H9 (cell line): ENCODE measurements around the gene SFXN1. TPM values are rescaled to one million over a fixed set of nuclear protein-coding genes. Genes with fewer than 3 reads are reported as not detected.

Experiments
- DNase-seq: peaks from one replicate; pipeline ENCODE4 v3.0.0-alpha.2; 2017
- H2AFZ ChIP-seq: one replicate; pipeline ENCODE4 v1.6.1; 2013; ENCODE audit warnings: mild to moderate bottlenecking, low read length, control low read depth, moderate library complexity
- H2AK5ac ChIP-seq: 2 replicates; pipeline ENCODE4 v1.6.1; 2013; ENCODE audit warnings: low read length, control low read depth, mixed read lengths; ENCODE audit not compliant: insufficient read length
- H2BK120ac ChIP-seq: one replicate; pipeline ENCODE4 v1.6.1; 2013; ENCODE audit warnings: low read depth, mild to moderate bottlenecking, low read length, control low read depth, inconsistent platforms; ENCODE audit not compliant: poor library complexity, severe bottlenecking
- H2BK12ac ChIP-seq: 2 replicates; pipeline ENCODE4 v1.6.1; 2013; ENCODE audit warnings: low read length, control low read depth, mixed read lengths, low read depth; ENCODE audit not compliant: insufficient read length
- H2BK15ac ChIP-seq: 2 replicates; pipeline ENCODE4 v1.6.1; 2013; ENCODE audit warnings: low read depth, low read length, control low read depth
- H2BK20ac ChIP-seq: one replicate; pipeline ENCODE4 v1.6.1; 2013; ENCODE audit warnings: low read depth, mild to moderate bottlenecking, low read length, control low read depth, inconsistent platforms; ENCODE audit not compliant: poor library complexity, severe bottlenecking
- H2BK5ac ChIP-seq: 2 replicates; pipeline ENCODE4 v1.6.1; 2013; ENCODE audit warnings: low read length, control low read depth, mixed read lengths; ENCODE audit not compliant: insufficient read length
- H3K14ac ChIP-seq: 2 replicates; pipeline ENCODE4 v1.6.1; 2013; ENCODE audit warnings: low read length, control low read depth; ENCODE audit not compliant: insufficient read depth
- H3K18ac ChIP-seq: 2 replicates; pipeline ENCODE4 v1.6.1; 2013; ENCODE audit warnings: low read depth, mild to moderate bottlenecking, mixed read lengths, low read length, control low read depth; ENCODE audit not compliant: insufficient read length
- H3K23ac ChIP-seq: 2 replicates; pipeline ENCODE4 v1.6.1; 2013; ENCODE audit warnings: low read length, control low read depth, mixed read lengths, low read depth; ENCODE audit not compliant: insufficient read length
- H3K23me2 ChIP-seq: 2 replicates; pipeline ENCODE4 v1.6.1; 2013; ENCODE audit warnings: low read depth, mild to moderate bottlenecking, mixed read lengths, low read length, control low read depth; ENCODE audit not compliant: insufficient read length, poor library complexity, severe bottlenecking
- H3K27ac ChIP-seq: 2 replicates; pipeline ENCODE4 v1.5.1; 2013; ENCODE audit warnings: low read length, control low read depth, mixed read lengths, low read depth; ENCODE audit not compliant: insufficient read length
- H3K27me3 ChIP-seq: 2 replicates; pipeline ENCODE4 v1.6.1; 2013; ENCODE audit warnings: low read length, control low read depth, inconsistent platforms; ENCODE audit not compliant: insufficient read depth
- H3K4ac ChIP-seq: 2 replicates; pipeline ENCODE4 v1.6.1; 2013; ENCODE audit warnings: low read depth, mild to moderate bottlenecking, control low read depth, inconsistent platforms, low read length, moderate library complexity
- H3K4me1 ChIP-seq: 2 replicates; pipeline ENCODE4 v1.6.1; 2013; ENCODE audit warnings: low read length, control low read depth, inconsistent platforms; ENCODE audit not compliant: insufficient read depth
- H3K4me2 ChIP-seq: 2 replicates; pipeline ENCODE4 v1.6.1; 2013; ENCODE audit warnings: low read length, control low read depth, mixed read lengths; ENCODE audit not compliant: insufficient read length, insufficient read depth
- H3K56ac ChIP-seq: 2 replicates; pipeline ENCODE4 v1.6.1; 2013; ENCODE audit warnings: low read depth, mild to moderate bottlenecking, mixed read lengths, low read length, control low read depth; ENCODE audit not compliant: insufficient read length
- H3K79me1 ChIP-seq: 2 replicates; pipeline ENCODE4 v1.6.1; 2013; ENCODE audit warnings: low read depth, mild to moderate bottlenecking, moderate library complexity, low read length, control low read depth, inconsistent platforms; ENCODE audit not compliant: insufficient read depth, poor library complexity, severe bottlenecking
- H3K79me2 ChIP-seq: 2 replicates; pipeline ENCODE4 v1.6.1; 2013; ENCODE audit warnings: low read length, control low read depth, inconsistent platforms; ENCODE audit not compliant: insufficient read depth
- H3K9ac ChIP-seq: 2 replicates; pipeline ENCODE4 v1.6.1; 2013; ENCODE audit warnings: low read length, control low read depth, mixed read lengths; ENCODE audit not compliant: insufficient read length; ENCODE audit errors: extremely low read depth
- H3K9me3 ChIP-seq: one replicate; pipeline ENCODE4 v1.6.1; 2013; ENCODE audit warnings: low read depth, low read length, inconsistent platforms; ENCODE audit not compliant: control insufficient read depth
- H3T11ph ChIP-seq: one replicate; pipeline ENCODE4 v1.6.1; 2013; ENCODE audit warnings: mild to moderate bottlenecking, low read length, control low read depth, inconsistent platforms
- H4K20me1 ChIP-seq: one replicate; pipeline ENCODE4 v1.6.1; 2013; ENCODE audit not compliant: control insufficient read depth, insufficient read length, insufficient read depth
- H4K5ac ChIP-seq: 2 replicates; pipeline ENCODE4 v1.6.1; 2013; ENCODE audit warnings: low read depth, mild to moderate bottlenecking, mixed read lengths, low read length, control low read depth; ENCODE audit not compliant: insufficient read length
- H4K8ac ChIP-seq: replicated peaks from 2 replicates; pipeline ENCODE4 v1.6.1; 2013; ENCODE audit warnings: low read length, control low read depth, mixed read lengths, low read depth; ENCODE audit not compliant: insufficient read length
- H4K91ac ChIP-seq: 2 replicates; pipeline ENCODE4 v1.6.1; 2013; ENCODE audit warnings: low read depth, mild to moderate bottlenecking, moderate library complexity, mixed read lengths, low read length, control low read depth; ENCODE audit not compliant: insufficient read length
- H3K27ac Mint-ChIP-seq, 3 experiments: 2 replicates in 2 of 3; 3 replicates in 1 of 3; pipeline ENCODE4 v1.8.0; 2020 to 2021; ENCODE audit warnings: mixed read lengths in 3 of 3, mild to moderate bottlenecking in 1 of 3, moderate library complexity in 1 of 3
- H3K27me3 Mint-ChIP-seq: 2 replicates; pipeline ENCODE4 v1.8.0; 2021; ENCODE audit warnings: low read depth, mild to moderate bottlenecking, moderate library complexity, mixed read lengths
- H3K36me3 Mint-ChIP-seq, 3 experiments: 2 replicates in 2 of 3; 3 replicates in 1 of 3; pipeline ENCODE4 v1.8.0; 2020 to 2021; ENCODE audit warnings: low read depth in 3 of 3, mixed read lengths in 3 of 3; ENCODE audit not compliant: insufficient read depth in 1 of 3
- H3K4me1 Mint-ChIP-seq, 2 experiments: 2 replicates each; pipeline ENCODE4 v1.8.0; 2020; ENCODE audit warnings: mixed read lengths in 2 of 2
- H3K4me3 Mint-ChIP-seq, 2 experiments: 2 replicates in 1 of 2; 3 replicates in 1 of 2; pipeline ENCODE4 v1.8.0; 2020 to 2021; ENCODE audit warnings: mild to moderate bottlenecking in 2 of 2, mixed read lengths in 2 of 2, moderate library complexity in 1 of 2
- H3K9me3 Mint-ChIP-seq, 2 experiments: 2 replicates in 1 of 2; 3 replicates in 1 of 2; pipeline ENCODE4 v1.8.0; 2020; ENCODE audit warnings: mild to moderate bottlenecking in 2 of 2, mixed read lengths in 2 of 2, moderate library complexity in 1 of 2
- WGBS: extraction: QIAGEN DNeasy Blood & Tissue Kit; methylation state at CpG from one replicate; pipeline ENCODE4 v1.1.7; 2013; ENCODE audit warnings: missing lambda C conversion rate, low lambda C conversion rate, mixed read lengths; ENCODE audit not compliant: insufficient read length; ENCODE audit errors: extremely low coverage; 5-methylcytosine and 5-hydroxymethylcytosine counted together
- total RNA-seq: library from RNA; stranded (reverse); gene quantifications from 2 replicates; pipeline ENCODE4 v1.2.1, GENCODE V29; 2021
- TF ChIP-seq, protein P1 (sequence below): fragments of 200-600 bp; sonication (generic); conservative IDR thresholded peaks from 3 replicates; pipeline ENCODE4 v1.8.0; 2021; ENCODE audit warnings: antibody characterized with exemption, mild to moderate bottlenecking

Gene SFXN1
- total RNA-seq, 1 experiment from 2014 or later, result 99.2 TPM

GRCh38 chr5:175557778-175558177, 79.4 kb downstream of the SFXN1 start:
- no peak overlapping the region for H3K14ac ChIP-seq
- no peak overlapping the region for H3K4me2 ChIP-seq
- no peak overlapping the region for H2AFZ ChIP-seq
- no peaks in the 10 kb centered on the region for H3K23me2 ChIP-seq
- H2BK12ac ChIP-seq, result no peak overlapping the region
- H3K56ac ChIP-seq, result no peak overlapping the region
- no peak overlapping the region for H3K4ac ChIP-seq
- no peak overlapping the region for H2AK5ac ChIP-seq
- no peak overlapping the region for H3K9ac ChIP-seq
- no peak overlapping the region for H2BK5ac ChIP-seq
- WGBS, result no CpG with 5 or more reads among the region's 5 CpGs
- no peak overlapping the region for H4K8ac ChIP-seq
- H3T11ph ChIP-seq, result no peak overlapping the region
- no peaks in the 10 kb centered on the region for H3K9me3 ChIP-seq
- DNase-seq, result peak; percentile 65
- no peaks in the 10 kb centered on the region for H3K36me3 Mint-ChIP-seq
- no peak overlapping the region for H4K5ac ChIP-seq
- no peak overlapping the region for H3K4me3 Mint-ChIP-seq
- H3K27ac ChIP-seq, result no peak overlapping the region
- H3K18ac ChIP-seq, result no peak overlapping the region
- no peak overlapping the region for H3K23ac ChIP-seq
- peaks cover 0 to 3% of the 10 kb centered on the region in 2 experiments; a peak in 1 of 5 replicates for H3K9me3 Mint-ChIP-seq
- no peak overlapping the region for H4K91ac ChIP-seq
- H2BK20ac ChIP-seq, result no peak overlapping the region
- H3K4me1 Mint-ChIP-seq, result peaks cover 44 to 49% of the 10 kb centered on the region in 2 experiments
- no peaks in the 10 kb centered on the region for H3K79me1 ChIP-seq
- no peaks in the 10 kb centered on the region for H3K79me2 ChIP-seq
- TF ChIP-seq, protein P1, sequence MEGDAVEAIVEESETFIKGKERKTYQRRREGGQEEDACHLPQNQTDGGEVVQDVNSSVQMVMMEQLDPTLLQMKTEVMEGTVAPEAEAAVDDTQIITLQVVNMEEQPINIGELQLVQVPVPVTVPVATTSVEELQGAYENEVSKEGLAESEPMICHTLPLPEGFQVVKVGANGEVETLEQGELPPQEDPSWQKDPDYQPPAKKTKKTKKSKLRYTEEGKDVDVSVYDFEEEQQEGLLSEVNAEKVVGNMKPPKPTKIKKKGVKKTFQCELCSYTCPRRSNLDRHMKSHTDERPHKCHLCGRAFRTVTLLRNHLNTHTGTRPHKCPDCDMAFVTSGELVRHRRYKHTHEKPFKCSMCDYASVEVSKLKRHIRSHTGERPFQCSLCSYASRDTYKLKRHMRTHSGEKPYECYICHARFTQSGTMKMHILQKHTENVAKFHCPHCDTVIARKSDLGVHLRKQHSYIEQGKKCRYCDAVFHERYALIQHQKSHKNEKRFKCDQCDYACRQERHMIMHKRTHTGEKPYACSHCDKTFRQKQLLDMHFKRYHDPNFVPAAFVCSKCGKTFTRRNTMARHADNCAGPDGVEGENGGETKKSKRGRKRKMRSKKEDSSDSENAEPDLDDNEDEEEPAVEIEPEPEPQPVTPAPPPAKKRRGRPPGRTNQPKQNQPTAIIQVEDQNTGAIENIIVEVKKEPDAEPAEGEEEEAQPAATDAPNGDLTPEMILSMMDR, result no peak
- H2BK15ac ChIP-seq, result no peak overlapping the region
- H3K27ac Mint-ChIP-seq, result peak overlapping the region in 2 of 3 experiments; percentile 79 to 95; a peak in 5 of 7 replicates
- no peaks in the 10 kb centered on the region for H3K27me3 Mint-ChIP-seq
- H4K20me1 ChIP-seq, result no peaks in the 10 kb centered on the region
- no peak overlapping the region for H2BK120ac ChIP-seq
- no peaks in the 10 kb centered on the region for H3K27me3 ChIP-seq
- peaks cover 14% of the 10 kb centered on the region; the same call in 1 of the 2 replicates for H3K4me1 ChIP-seq
